Astrocyte (in vitro differentiated cells and primary cell): ENCODE data around the gene MLPH. TPM values are rescaled to one million over a fixed set of nuclear protein-coding genes. Genes with fewer than 3 reads are reported as not detected.
A peak's percentile ranks its signal among the peaks of the same experiment; 100 is the strongest.

Experiments used
- DNase-seq: peaks from one replicate; pipeline ENCODE4 v3.0.0-alpha.2; 2010; ENCODE audit warnings: low read depth
- FAIRE-seq: peaks from 2 replicates; lab custom pipeline; 2011; peaks lifted over from hg19 to GRCh38; lab: Jason Lieb, UNC
- H2AFZ ChIP-seq: 2 replicates; pipeline ENCODE4 v1.6.0; 2012; ENCODE audit warnings: low read depth, low read length, inconsistent platforms
- H3K27ac ChIP-seq: 2 replicates; pipeline ENCODE4 v1.5.1; 2011; ENCODE audit warnings: low read depth, low read length, inconsistent platforms
- H3K27me3 ChIP-seq: 2 replicates; pipeline ENCODE4 v1.6.0; 2011; ENCODE audit warnings: low read length, inconsistent platforms; ENCODE audit not compliant: insufficient read depth
- H3K36me3 ChIP-seq: 2 replicates; pipeline ENCODE4 v1.5.1; 2011; ENCODE audit warnings: low read length, inconsistent platforms; ENCODE audit not compliant: insufficient read depth
- H3K4me1 ChIP-seq: 2 replicates; pipeline ENCODE4 v1.5.1; 2011; ENCODE audit warnings: low read length, inconsistent platforms; ENCODE audit not compliant: insufficient read depth
- H3K4me2 ChIP-seq: 2 replicates; pipeline ENCODE4 v1.6.0; 2012; ENCODE audit warnings: low read length, inconsistent platforms
- H3K4me3 ChIP-seq: 2 replicates; pipeline ENCODE4 v1.5.1; 2011; ENCODE audit warnings: low read depth, mild to moderate bottlenecking, low read length, inconsistent platforms; ENCODE audit not compliant: insufficient read depth
- H3K79me2 ChIP-seq: 2 replicates; pipeline ENCODE4 v1.6.0; 2012; ENCODE audit warnings: mild to moderate bottlenecking, low read length, inconsistent platforms; ENCODE audit not compliant: insufficient read depth
- H3K9ac ChIP-seq: 2 replicates; pipeline ENCODE4 v1.6.0; 2012; ENCODE audit warnings: mild to moderate bottlenecking, low read length, inconsistent platforms
- H3K9me3 ChIP-seq: 2 replicates; pipeline ENCODE4 v1.5.1; 2012; ENCODE audit warnings: low read depth, mild to moderate bottlenecking, low read length, inconsistent platforms; ENCODE audit not compliant: insufficient read depth
- H4K20me1 ChIP-seq: 2 replicates; pipeline ENCODE4 v1.6.0; 2012; ENCODE audit warnings: low read length, inconsistent platforms; ENCODE audit not compliant: insufficient read depth
- H3K27ac Mint-ChIP-seq: one replicate; pipeline ENCODE4 v1.8.0; 2021; ENCODE audit warnings: mild to moderate bottlenecking, mixed read lengths; ENCODE audit not compliant: unreplicated experiment
- H3K27me3 Mint-ChIP-seq: one replicate; pipeline ENCODE4 v1.8.0; 2021; ENCODE audit warnings: low read depth, mixed read lengths; ENCODE audit not compliant: unreplicated experiment
- H3K36me3 Mint-ChIP-seq: one replicate; pipeline ENCODE4 v1.8.0; 2021; ENCODE audit warnings: low read depth, mixed read lengths; ENCODE audit not compliant: unreplicated experiment
- H3K4me1 Mint-ChIP-seq: one replicate; pipeline ENCODE4 v1.8.0; 2021; ENCODE audit warnings: low read depth, mixed read lengths; ENCODE audit not compliant: unreplicated experiment
- H3K4me3 Mint-ChIP-seq: one replicate; pipeline ENCODE4 v1.8.0; 2021; ENCODE audit warnings: mild to moderate bottlenecking, moderate library complexity, mixed read lengths; ENCODE audit not compliant: unreplicated experiment
- H3K9me3 Mint-ChIP-seq: one replicate; pipeline ENCODE4 v1.8.0; 2021; ENCODE audit warnings: mild to moderate bottlenecking, mixed read lengths; ENCODE audit not compliant: unreplicated experiment
- CTCF ChIP-seq: IDR thresholded peaks from 2 replicates; pipeline ENCODE4 v1.5.1; 2011; ENCODE audit warnings: low read depth, mild to moderate bottlenecking, inconsistent platforms, low read length, moderate library complexity; ENCODE audit not compliant: insufficient read depth
- EZH2 ChIP-seq: IDR thresholded peaks from 2 replicates; pipeline ENCODE4 v1.6.1; 2012; ENCODE audit warnings: mild to moderate bottlenecking, low read length, inconsistent platforms; ENCODE audit not compliant: insufficient read depth
- total RNA-seq: library from RNA; stranded (reverse); gene quantifications from 2 replicates; pipeline ENCODE4 v1.2.1, GENCODE V29; 2021

Gene MLPH
- total RNA-seq, 1 donor from 2014 or later, result 14.2 TPM

GRCh38 chr2:237564526-237565131 is 77.6 kb downstream of the MLPH start:
- no peaks in the 10 kb centered on the region for H3K4me1 ChIP-seq
- no peaks in the 10 kb centered on the region for H3K36me3 ChIP-seq
- H3K27me3 ChIP-seq, result no peaks in the 10 kb centered on the region
- no peak overlapping the region for H3K27ac ChIP-seq
- FAIRE-seq (no peak), DNase-seq (no peak)
- Mint-ChIP-seq H3K4me3 (no peak overlapping the region), H3K9me3 (peaks cover 3% of the 10 kb centered on the region), H3K4me1 (no peaks in the 10 kb centered on the region), H3K27ac (no peak overlapping the region), H3K36me3 (peaks cover under 1% of the 10 kb centered on the region), H3K27me3 (peaks cover 33% of the 10 kb centered on the region)
- H3K9me3 ChIP-seq, result peaks cover 12% of the 10 kb centered on the region
- H4K20me1 ChIP-seq, result no peaks in the 10 kb centered on the region
- no peak overlapping the region for H3K4me3 ChIP-seq
- TF ChIP-seq CTCF (no peak), EZH2 (no peak)
- H3K4me2 ChIP-seq, result no peak overlapping the region
- no peaks in the 10 kb centered on the region for H3K79me2 ChIP-seq
- H2AFZ ChIP-seq, result no peak overlapping the region
- H3K9ac ChIP-seq, result no peak overlapping the region

GRCh38 chr2:237565974-237566373 is 78.9 kb downstream of the MLPH start:
- H3K4me2 ChIP-seq, result no peak overlapping the region
- TF ChIP-seq EZH2, result no peak
- no peak for TF ChIP-seq CTCF
- no peaks in the 10 kb centered on the region for H3K79me2 ChIP-seq
- no peaks in the 10 kb centered on the region for H3K36me3 ChIP-seq
- Mint-ChIP-seq H3K9me3 (peaks cover 4% of the 10 kb centered on the region), H3K27me3 (peaks cover 31% of the 10 kb centered on the region), H3K4me3 (no peak overlapping the region), H3K27ac (no peak overlapping the region), H3K4me1 (no peaks in the 10 kb centered on the region), H3K36me3 (peaks cover 2% of the 10 kb centered on the region)
- peak overlapping the region; percentile 10 for H2AFZ ChIP-seq
- peak; percentile 86 for FAIRE-seq
- no peak overlapping the region for H3K27ac ChIP-seq
- no peak overlapping the region for H3K4me3 ChIP-seq
- H3K9ac ChIP-seq, result no peak overlapping the region
- no peaks in the 10 kb centered on the region for H4K20me1 ChIP-seq
- H3K9me3 ChIP-seq, result peaks cover 12% of the 10 kb centered on the region
- no peaks in the 10 kb centered on the region for H3K27me3 ChIP-seq
- no peak for DNase-seq
- no peaks in the 10 kb centered on the region for H3K4me1 ChIP-seq
